ENCODE data around the gene VWC2L.

GRCh38 chr2:214560618-214561190 lies 149.8 kb downstream of the VWC2L start:
- TF ChIP-seq CTCF (conservative IDR thresholded peaks at IDR 0.05; ENCODE audit: low read depth in 2 of 2) (no peak), JUNB (IDR thresholded peaks at IDR 0.05; ENCODE audit: unreplicated experiment) (no peak), NANOG (IDR thresholded peaks at IDR 0.05; ENCODE audit: borderline replicate concordance) (no peak), REST (IDR thresholded peaks at IDR 0.05; ENCODE audit: unreplicated experiment) (no peak), EZH2 (IDR thresholded peaks at IDR 0.05; ENCODE audit: low read depth, unreplicated experiment) (no peak), POLR2AphosphoS5 (IDR thresholded peaks at IDR 0.05; ENCODE audit: low read depth) (no peak), ZNF114 (CRISPR knock-in tag; IDR thresholded peaks at IDR 0.05) (no peak), ETS1 (IDR thresholded peaks at IDR 0.05) (no peak), EZH2phosphoT487 (IDR thresholded peaks at IDR 0.05; ENCODE audit: unreplicated experiment) (no peak), CREB1 (CRISPR knock-in tag; IDR thresholded peaks at IDR 0.05; ENCODE audit: low read depth) (no peak)

All from GM23338 (cell line).